K562 (cell line): Measurements from ENCODE around the gene PHACTR3.

Source experiments
- HCFC1 ChIP-seq: IDR thresholded peaks from 2 replicates; pipeline ENCODE4 v1.6.1; 2012; ENCODE audit warnings: low read depth, low read length, improper control_type of control experiment
- MAX ChIP-seq: sonication (generic); formaldehyde crosslinking; IDR thresholded peaks from 2 replicates; pipeline ENCODE4 v1.9.0; 2022; ENCODE audit warnings: mild to moderate bottlenecking, missing genetic modification reagents
- NFYB ChIP-seq: IDR thresholded peaks from 2 replicates; pipeline ENCODE4 v1.6.1; 2011; ENCODE audit warnings: mild to moderate bottlenecking, moderate library complexity; ENCODE audit not compliant: insufficient read length; ENCODE audit errors: extremely low read depth
- RCOR1 ChIP-seq, 2 experiments: IDR thresholded peaks; 2 replicates each; pipeline ENCODE4 v1.6.1; 2012; ENCODE audit warnings: low read depth in 2 of 2, low read length in 2 of 2, borderline replicate concordance in 1 of 2, improper control_type of control experiment in 1 of 2
- RNF2 ChIP-seq: sonication (generic); IDR thresholded peaks from 2 replicates; pipeline ENCODE4 v1.6.1; 2016
- SIRT6 ChIP-seq: IDR thresholded peaks from one replicate; pipeline ENCODE4 v1.6.1; 2012; ENCODE audit warnings: low read depth, mild to moderate bottlenecking, control low read depth, inconsistent platforms, low read length, moderate library complexity
- ZBTB33 ChIP-seq: sonication (generic); formaldehyde crosslinking; IDR thresholded peaks from 2 replicates; pipeline ENCODE4 v1.8.1; 2023; ENCODE audit warnings: mild to moderate bottlenecking, missing genetic modification reagents
- ZNF121 ChIP-seq: sonication (generic); formaldehyde crosslinking; conservative IDR thresholded peaks from 2 replicates; pipeline ENCODE4 v1.8.0; 2022; ENCODE audit warnings: missing genetic modification reagents
- ZSCAN29 ChIP-seq: fragments of 450-650 bp; IDR thresholded peaks from 2 replicates; pipeline ENCODE4 v1.6.1; 2017
- TF ChIP-seq, protein P1 (sequence below), 2 experiments: fragments of 450-650 bp; formaldehyde crosslinking in 1 of 2; IDR thresholded peaks; 2 replicates each; pipeline versions ENCODE4 v1.4.0 to v1.6.1; 2014 to 2020; ENCODE audit warnings: mild to moderate bottlenecking in 2 of 2, borderline replicate concordance in 1 of 2, low read depth in 1 of 2
- TF ChIP-seq, protein P2 (sequence below): fragments of 450-650 bp; IDR thresholded peaks from 2 replicates; pipeline ENCODE4 v1.6.1; 2016; ENCODE audit warnings: missing biosample characterization, missing genetic modification characterization
- TF ChIP-seq, protein P3 (sequence below), 3 experiments: IDR thresholded peaks in 2 of 3; conservative IDR thresholded peaks in 1 of 3; 2 replicates each; pipeline ENCODE4 v1.5.1; 2011 to 2012; ENCODE audit warnings: low read length in 3 of 3, mild to moderate bottlenecking in 3 of 3, control low read depth in 2 of 3, improper control_type of control experiment in 1 of 3, inconsistent platforms in 1 of 3, low read depth in 1 of 3, mixed read lengths in 1 of 3, moderate library complexity in 1 of 3; ENCODE audit not compliant: insufficient read depth in 2 of 3

DNA sequence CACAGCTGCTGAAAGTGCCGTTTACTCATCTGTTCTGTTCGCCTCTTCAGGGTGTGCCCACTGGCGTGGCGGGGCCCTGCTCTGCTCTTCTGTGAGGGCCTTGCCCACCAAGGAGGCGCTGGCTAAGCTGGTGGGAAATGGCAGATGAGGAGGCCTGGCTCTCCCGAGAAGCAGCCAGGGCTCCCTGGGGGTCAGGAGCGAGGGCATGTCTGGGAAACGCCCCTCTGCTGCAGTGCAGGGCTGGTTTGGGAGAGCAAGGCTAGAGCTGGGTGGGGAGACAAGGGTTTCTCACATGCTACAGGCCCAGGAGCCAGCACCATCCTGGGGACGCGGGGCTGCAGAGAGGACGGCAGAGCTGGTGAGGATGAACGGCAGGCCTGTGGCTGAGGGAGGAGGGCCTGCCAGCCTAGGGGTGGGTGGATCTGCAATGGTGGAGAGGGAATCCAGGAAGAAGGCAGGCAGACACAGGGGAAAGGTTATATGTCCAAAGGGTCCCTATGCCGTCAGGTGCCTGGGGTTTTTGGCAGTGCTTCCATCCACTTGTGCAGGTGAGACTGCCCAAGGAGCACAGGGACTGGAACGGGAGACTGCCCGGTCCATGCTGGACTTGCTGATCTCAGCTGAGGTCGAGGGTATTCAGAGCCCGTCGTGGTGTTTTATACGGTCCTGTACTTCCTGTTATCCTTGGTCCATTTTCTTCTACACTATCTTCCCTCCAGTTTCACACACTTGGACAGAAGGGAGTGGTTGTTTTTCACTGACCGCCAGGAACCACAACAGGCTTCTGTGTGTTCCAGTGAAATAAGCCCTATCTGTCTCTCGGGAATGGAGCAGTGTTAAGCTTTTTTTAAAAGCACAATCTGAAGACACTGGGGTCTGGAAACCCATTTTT lies 209.9 kb downstream of the PHACTR3 start:
- TF ChIP-seq HCFC1 (no peak), RCOR1 (IDR thresholded peaks at IDR 0.05; ENCODE audit: borderline replicate concordance in 1 of 2, low read depth in 2 of 2, low read length in 2 of 2) (no peak), NFYB (no peak), ZSCAN29 (no peak), SIRT6 (no peak), ZNF121 (CRISPR knock-in tag) (no peak), RNF2 (no peak), ZBTB33 (no peak), MAX (no peak)
- TF ChIP-seq, protein P1, sequence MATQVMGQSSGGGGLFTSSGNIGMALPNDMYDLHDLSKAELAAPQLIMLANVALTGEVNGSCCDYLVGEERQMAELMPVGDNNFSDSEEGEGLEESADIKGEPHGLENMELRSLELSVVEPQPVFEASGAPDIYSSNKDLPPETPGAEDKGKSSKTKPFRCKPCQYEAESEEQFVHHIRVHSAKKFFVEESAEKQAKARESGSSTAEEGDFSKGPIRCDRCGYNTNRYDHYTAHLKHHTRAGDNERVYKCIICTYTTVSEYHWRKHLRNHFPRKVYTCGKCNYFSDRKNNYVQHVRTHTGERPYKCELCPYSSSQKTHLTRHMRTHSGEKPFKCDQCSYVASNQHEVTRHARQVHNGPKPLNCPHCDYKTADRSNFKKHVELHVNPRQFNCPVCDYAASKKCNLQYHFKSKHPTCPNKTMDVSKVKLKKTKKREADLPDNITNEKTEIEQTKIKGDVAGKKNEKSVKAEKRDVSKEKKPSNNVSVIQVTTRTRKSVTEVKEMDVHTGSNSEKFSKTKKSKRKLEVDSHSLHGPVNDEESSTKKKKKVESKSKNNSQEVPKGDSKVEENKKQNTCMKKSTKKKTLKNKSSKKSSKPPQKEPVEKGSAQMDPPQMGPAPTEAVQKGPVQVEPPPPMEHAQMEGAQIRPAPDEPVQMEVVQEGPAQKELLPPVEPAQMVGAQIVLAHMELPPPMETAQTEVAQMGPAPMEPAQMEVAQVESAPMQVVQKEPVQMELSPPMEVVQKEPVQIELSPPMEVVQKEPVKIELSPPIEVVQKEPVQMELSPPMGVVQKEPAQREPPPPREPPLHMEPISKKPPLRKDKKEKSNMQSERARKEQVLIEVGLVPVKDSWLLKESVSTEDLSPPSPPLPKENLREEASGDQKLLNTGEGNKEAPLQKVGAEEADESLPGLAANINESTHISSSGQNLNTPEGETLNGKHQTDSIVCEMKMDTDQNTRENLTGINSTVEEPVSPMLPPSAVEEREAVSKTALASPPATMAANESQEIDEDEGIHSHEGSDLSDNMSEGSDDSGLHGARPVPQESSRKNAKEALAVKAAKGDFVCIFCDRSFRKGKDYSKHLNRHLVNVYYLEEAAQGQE (IDR thresholded peaks at IDR 0.05; ENCODE audit: borderline replicate concordance): no peak
- TF ChIP-seq, protein P1 (CRISPR knock-in tag; IDR thresholded peaks at IDR 0.05; ENCODE audit: low read depth): no peak
- TF ChIP-seq, protein P2, sequence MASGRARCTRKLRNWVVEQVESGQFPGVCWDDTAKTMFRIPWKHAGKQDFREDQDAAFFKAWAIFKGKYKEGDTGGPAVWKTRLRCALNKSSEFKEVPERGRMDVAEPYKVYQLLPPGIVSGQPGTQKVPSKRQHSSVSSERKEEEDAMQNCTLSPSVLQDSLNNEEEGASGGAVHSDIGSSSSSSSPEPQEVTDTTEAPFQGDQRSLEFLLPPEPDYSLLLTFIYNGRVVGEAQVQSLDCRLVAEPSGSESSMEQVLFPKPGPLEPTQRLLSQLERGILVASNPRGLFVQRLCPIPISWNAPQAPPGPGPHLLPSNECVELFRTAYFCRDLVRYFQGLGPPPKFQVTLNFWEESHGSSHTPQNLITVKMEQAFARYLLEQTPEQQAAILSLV (tag): no peak
- TF ChIP-seq, protein P3, sequence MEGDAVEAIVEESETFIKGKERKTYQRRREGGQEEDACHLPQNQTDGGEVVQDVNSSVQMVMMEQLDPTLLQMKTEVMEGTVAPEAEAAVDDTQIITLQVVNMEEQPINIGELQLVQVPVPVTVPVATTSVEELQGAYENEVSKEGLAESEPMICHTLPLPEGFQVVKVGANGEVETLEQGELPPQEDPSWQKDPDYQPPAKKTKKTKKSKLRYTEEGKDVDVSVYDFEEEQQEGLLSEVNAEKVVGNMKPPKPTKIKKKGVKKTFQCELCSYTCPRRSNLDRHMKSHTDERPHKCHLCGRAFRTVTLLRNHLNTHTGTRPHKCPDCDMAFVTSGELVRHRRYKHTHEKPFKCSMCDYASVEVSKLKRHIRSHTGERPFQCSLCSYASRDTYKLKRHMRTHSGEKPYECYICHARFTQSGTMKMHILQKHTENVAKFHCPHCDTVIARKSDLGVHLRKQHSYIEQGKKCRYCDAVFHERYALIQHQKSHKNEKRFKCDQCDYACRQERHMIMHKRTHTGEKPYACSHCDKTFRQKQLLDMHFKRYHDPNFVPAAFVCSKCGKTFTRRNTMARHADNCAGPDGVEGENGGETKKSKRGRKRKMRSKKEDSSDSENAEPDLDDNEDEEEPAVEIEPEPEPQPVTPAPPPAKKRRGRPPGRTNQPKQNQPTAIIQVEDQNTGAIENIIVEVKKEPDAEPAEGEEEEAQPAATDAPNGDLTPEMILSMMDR (IDR thresholded peaks at IDR 0.05 in 2 of 3, conservative IDR thresholded peaks at IDR 0.05 in 1 of 3; ENCODE audit: insufficient read depth in 2 of 3, low read depth in 1 of 3, low read length in 3 of 3): no peak
